Stimulated activated CD8-positive, alpha-beta memory T cell treated with anti-CD3 and anti-CD28 coated beads, Interleukin-12 subunit alpha, Interleukin-12 subunit beta, amount 100 ng/mL, for 24 hours (primary cell): ENCODE measurements around the gene STX16.

Experiments
- DNase-seq: peaks from one replicate; pipeline ENCODE4 v3.0.0-alpha.2; 2020; ENCODE audit errors: extremely low read depth

STX16 gene

GRCh38 chr20:58652606-58653294 is 1.7 kb downstream of the STX16 start:
- DNase-seq, result no peak

- DNase-seq, result no peak
Observed at GRCh38 chr20:58654337-58654736, 3.3 kb downstream of the STX16 start.

- no peak for DNase-seq
Observed at GRCh38 chr20:58655328-58656107, 4.4 kb downstream of the STX16 start.

GRCh38 chr20:58656831-58657230 is 5.7 kb downstream of the STX16 start:
- DNase-seq, result no peak

- DNase-seq, result no peak
Observed at GRCh38 chr20:58657262-58657661, 6.2 kb downstream of the STX16 start.

- DNase-seq, result no peak
Observed at GRCh38 chr20:58657986-58658385, 6.9 kb downstream of the STX16 start.

- DNase-seq, result no peak
Observed at GRCh38 chr20:58658760-58659159, 7.7 kb downstream of the STX16 start.

- DNase-seq, result no peak
Observed at GRCh38 chr20:58659841-58660240, 8.8 kb downstream of the STX16 start.

GRCh38 chr20:58660855-58661597 is 9.9 kb downstream of the STX16 start:
- DNase-seq, result no peak

GRCh38 chr20:58661598-58662473 is 10.8 kb downstream of the STX16 start:
- DNase-seq, result no peak

GRCh38 chr20:58664331-58664730 is 13.2 kb downstream of the STX16 start:
- no peak for DNase-seq

GRCh38 chr20:58664883-58665282 is 13.8 kb downstream of the STX16 start:
- no peak for DNase-seq

GRCh38 chr20:58665606-58666005 is 14.5 kb downstream of the STX16 start:
- no peak for DNase-seq

- DNase-seq, result no peak
Observed at GRCh38 chr20:58666702-58667101, 15.6 kb downstream of the STX16 start.

GRCh38 chr20:58667975-58668374 is 16.9 kb downstream of the STX16 start:
- no peak for DNase-seq

GRCh38 chr20:58668901-58669286 is 17.8 kb downstream of the STX16 start:
- no peak for DNase-seq

GRCh38 chr20:58669287-58670006 is 18.4 kb downstream of the STX16 start:
- DNase-seq, result no peak

GRCh38 chr20:58670102-58670501 is 19.0 kb downstream of the STX16 start:
- DNase-seq, result no peak

GRCh38 chr20:58670659-58671058 is 19.6 kb downstream of the STX16 start:
- DNase-seq, result no peak

GRCh38 chr20:58673119-58673518 is 22.0 kb downstream of the STX16 start:
- DNase-seq, result no peak

GRCh38 chr20:58675146-58675584 is 24.1 kb downstream of the STX16 start:
- no peak for DNase-seq
